IMR-90 (cell line): ENCODE results near the gene SLC22A12. TPM values are rescaled to one million over a fixed set of nuclear protein-coding genes. Genes with fewer than 3 reads are reported as not detected.

Source experiments
- ATAC-seq: fragments of 200-7000 bp; cut with Tn5 transposase; 2 replicates; pipeline ENCODE4 v1.9.1; 2020; ENCODE audit warnings: low read depth, mild to moderate bottlenecking, moderate library complexity
- BruUV-seq: library from RNA; stranded (reverse); fragments of 400-500 nt; replicated peaks from 2 replicates; lab custom pipeline; 2021; lab: Mats Ljungman, UMichigan
- CTCF ChIA-PET: fragments of 300-600 bp; formaldehyde crosslinking; extraction: SDS; loops from one replicate; lab custom pipeline; 2021; ENCODE audit warnings: antibody characterized with exemption; lab: Yijun Ruan, JAX
- POLR2A ChIA-PET: fragments of 300-600 bp; sonication (Branson Sonifier 250); formaldehyde crosslinking; loops from one replicate; lab custom pipeline; 2022; ENCODE audit warnings: antibody characterized with exemption; ENCODE audit not compliant: unreplicated experiment; lab: Charles Lee
- DNase-seq: peaks from one replicate; pipeline ENCODE4 v3.0.0; 2013
- H2AFZ ChIP-seq: replicated peaks from 2 replicates; pipeline ENCODE3; 2013; ENCODE audit warnings: low read length, mild to moderate bottlenecking; ENCODE audit not compliant: poor library complexity
- H2AK5ac ChIP-seq: 2 replicates; pipeline ENCODE4 v1.6.1; 2013; ENCODE audit warnings: low read depth, low read length, inconsistent platforms
- H2AK9ac ChIP-seq: replicated peaks from 2 replicates; pipeline ENCODE3; 2013; ENCODE audit warnings: mild to moderate bottlenecking, low read depth, low read length, moderate library complexity; ENCODE audit not compliant: poor library complexity
- H2BK120ac ChIP-seq: 2 replicates; pipeline ENCODE4 v1.6.1; 2013; ENCODE audit warnings: low read depth, low read length, inconsistent platforms
- H2BK15ac ChIP-seq: 3 replicates; pipeline ENCODE4 v1.6.1; 2013; ENCODE audit warnings: low read depth, low read length, inconsistent platforms
- H2BK20ac ChIP-seq: 2 replicates; pipeline ENCODE4 v1.6.1; 2013; ENCODE audit warnings: low read depth, mild to moderate bottlenecking, inconsistent platforms, low read length, moderate library complexity
- H2BK5ac ChIP-seq: 2 replicates; pipeline ENCODE4 v1.6.1; 2013; ENCODE audit warnings: mild to moderate bottlenecking, low read depth, low read length, inconsistent platforms; ENCODE audit not compliant: poor library complexity, severe bottlenecking
- H3K14ac ChIP-seq: replicated peaks from 2 replicates; pipeline ENCODE4 v1.6.1; 2013; ENCODE audit warnings: low read depth, low read length, inconsistent platforms
- H3K18ac ChIP-seq: 2 replicates; pipeline ENCODE4 v1.6.1; 2013; ENCODE audit warnings: low read depth, low read length, control low read depth
- H3K23ac ChIP-seq: 2 replicates; pipeline ENCODE4 v1.6.1; 2013; ENCODE audit warnings: low read depth, low read length, inconsistent platforms
- H3K27ac ChIP-seq: 2 replicates; pipeline ENCODE4 v1.5.1; 2013; ENCODE audit warnings: mild to moderate bottlenecking, control low read depth, low read length; ENCODE audit not compliant: insufficient read depth
- H3K27me3 ChIP-seq: 2 replicates; pipeline ENCODE4 v1.6.1; 2013; ENCODE audit warnings: low read length; ENCODE audit not compliant: control insufficient read depth, insufficient read depth
- H3K36me3 ChIP-seq: 2 replicates; pipeline ENCODE4 v1.6.1; 2013; ENCODE audit warnings: low read length, mixed read lengths; ENCODE audit not compliant: control insufficient read depth, insufficient read depth
- H3K4ac ChIP-seq: 2 replicates; pipeline ENCODE4 v1.6.1; 2013; ENCODE audit warnings: low read depth, low read length, inconsistent platforms
- H3K4me1 ChIP-seq: 2 replicates; pipeline ENCODE4 v1.6.1; 2013; ENCODE audit warnings: low read length, mixed read lengths; ENCODE audit not compliant: control insufficient read depth, insufficient read depth
- H3K4me2 ChIP-seq: 2 replicates; pipeline ENCODE4 v1.6.1; 2013; ENCODE audit warnings: low read depth, mild to moderate bottlenecking, control low read depth, low read length, moderate library complexity
- H3K4me3 ChIP-seq: 2 replicates; pipeline ENCODE4 v1.5.1; 2013; ENCODE audit warnings: low read depth, mild to moderate bottlenecking, control low read depth, low read length, moderate library complexity; ENCODE audit not compliant: insufficient read depth
- H3K56ac ChIP-seq: 2 replicates; pipeline ENCODE4 v1.6.1; 2013; ENCODE audit warnings: low read length, inconsistent platforms; ENCODE audit not compliant: insufficient read depth; ENCODE audit errors: extremely low read depth
- H3K79me1 ChIP-seq, 2 experiments: 2 replicates each; pipeline ENCODE4 v1.6.1; 2013; ENCODE audit warnings: low read length in 2 of 2, inconsistent platforms in 1 of 2, low read depth in 1 of 2
- H3K9ac ChIP-seq: 2 replicates; pipeline ENCODE4 v1.6.1; 2013; ENCODE audit warnings: low read depth, low read length, control low read depth
- H3K9me1 ChIP-seq: 2 replicates; pipeline ENCODE4 v1.6.1; 2013; ENCODE audit warnings: low read length, inconsistent platforms; ENCODE audit not compliant: insufficient read depth
- H3K9me3 ChIP-seq: 2 replicates; pipeline ENCODE4 v1.6.1; 2013; ENCODE audit warnings: low read length; ENCODE audit not compliant: control insufficient read depth, insufficient read depth
- H4K20me1 ChIP-seq: 2 replicates; pipeline ENCODE4 v1.6.1; 2013; ENCODE audit warnings: low read length, inconsistent platforms; ENCODE audit not compliant: insufficient read depth
- H4K5ac ChIP-seq: 2 replicates; pipeline ENCODE4 v1.6.1; 2013; ENCODE audit warnings: mild to moderate bottlenecking, low read depth, low read length, control low read depth
- H4K8ac ChIP-seq, 2 experiments: 2 replicates each; pipeline ENCODE4 v1.6.1; 2013; ENCODE audit warnings: low read depth in 2 of 2, low read length in 2 of 2, control low read depth in 1 of 2, inconsistent platforms in 1 of 2
- H4K91ac ChIP-seq: 2 replicates; pipeline ENCODE4 v1.6.1; 2013; ENCODE audit warnings: low read depth, low read length, inconsistent platforms; ENCODE audit not compliant: insufficient read depth
- CEBPB ChIP-seq: IDR thresholded peaks from 2 replicates; pipeline ENCODE4 v1.6.1; 2012; ENCODE audit warnings: low read depth, low read length, improper control_type of control experiment
- CTCF ChIP-seq: conservative IDR thresholded peaks from 2 replicates; pipeline ENCODE4 v1.5.1; 2012; ENCODE audit warnings: mild to moderate bottlenecking, low read depth, low read length, improper control_type of control experiment
- NFE2L2 ChIP-seq: fragments of 150-350 bp; IDR thresholded peaks from 2 replicates; pipeline ENCODE4 v1.6.1; 2016; ENCODE audit warnings: low read depth, mild to moderate bottlenecking, low read length
- POLR2A ChIP-seq: IDR thresholded peaks from 2 replicates; pipeline ENCODE4 v1.6.1; 2012; ENCODE audit warnings: mild to moderate bottlenecking, low read depth, low read length
- WGBS, 2 experiments: methylation state at CpG; one replicate each; pipeline versions ENCODE4 v1.1.5 to v1.1.7; 2013; ENCODE audit warnings: missing lambda C conversion rate in 2 of 2; ENCODE audit not compliant: insufficient read length in 1 of 2; ENCODE audit errors: extremely low coverage in 2 of 2; 5-methylcytosine and 5-hydroxymethylcytosine counted together
- dilution Hi-C: fragments of 300-500 bp; cut with HindIII; formaldehyde crosslinking; loops from one replicate; pipeline ENCODE4 v1.14.3; 2018; ENCODE audit warnings: low sequenced_read_pairs; ENCODE audit not compliant: unreplicated experiment
- in situ Hi-C: fragments of 300-500 bp; cut with MboI; formaldehyde crosslinking; loops from 3 replicates; pipeline ENCODE4 v1.14.3; 2019; ENCODE audit warnings: low sequenced_read_pairs, inconsistent platforms, mixed read lengths
- intact Hi-C: fragments of 100-400 bp; cut with micrococcal nuclease; formaldehyde crosslinking; loops from 2 replicates; pipeline ENCODE4 v1.10.0; 2022
- polyA plus RNA-seq, 3 experiments: library from polyadenylated mRNA; depleted of rRNA; stranded (reverse); fragments of >200 nt; gene quantifications; 2 replicates each; pipeline ENCODE4 v1.2.3, GENCODE V29; 2012; ENCODE audit warnings: low replicate concordance in 1 of 3
- total RNA-seq: library from RNA; depleted of rRNA; stranded (reverse); fragments of >200 nt; gene quantifications from 2 replicates; pipeline ENCODE4 v1.2.3, GENCODE V29; 2012

The SLC22A12 gene
- total and polyA plus RNA-seq, 2 of the 4 experiments (the other 2 are of a cell fraction) = not detected

DNA sequence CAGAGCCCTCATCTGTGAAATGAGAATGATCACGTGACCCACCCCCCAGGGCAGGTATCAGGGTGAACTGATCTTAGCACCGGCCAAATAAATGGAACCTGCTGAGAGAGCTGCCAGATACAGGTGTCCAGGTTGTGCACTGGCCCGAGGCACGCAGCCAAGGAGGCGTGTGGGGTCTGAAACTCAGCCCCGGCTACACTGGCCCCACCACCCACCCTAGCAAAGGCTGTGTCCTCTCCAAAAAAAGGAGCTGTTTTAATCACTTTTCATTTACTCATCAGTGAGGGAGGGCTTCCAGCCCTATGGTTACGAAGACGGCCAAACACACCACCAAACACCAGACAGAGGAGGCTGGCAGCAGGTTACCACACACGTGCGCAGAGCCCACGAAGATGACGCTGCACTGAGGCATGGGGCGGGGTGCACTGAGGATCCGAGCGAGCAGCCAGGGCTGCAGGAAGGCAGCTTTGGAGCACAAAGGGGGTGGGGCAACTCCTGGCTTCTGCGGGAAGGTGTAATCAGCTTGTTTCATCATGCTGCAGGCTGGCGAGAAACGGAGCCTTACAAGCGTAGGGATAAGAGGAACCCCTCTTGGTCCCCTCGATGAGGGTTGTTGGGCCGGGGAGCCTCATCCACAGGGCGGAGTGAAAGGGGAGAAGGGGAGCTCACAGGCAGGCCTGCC is 19.5 kb upstream of the SLC22A12 start:
- Histone ChIP-seq H3K4ac (no peak overlapping the region), H4K20me1 (no peaks in the 10 kb centered on the region), H4K8ac (no peak overlapping the region), H3K4me1 (no peaks in the 10 kb centered on the region), H2BK15ac (no peak overlapping the region), H3K36me3 (no peaks in the 10 kb centered on the region), H4K5ac (no peak overlapping the region), H3K18ac (no peak overlapping the region), H3K9me1 (no peaks in the 10 kb centered on the region), H3K27ac (no peak overlapping the region), H3K79me1 (no peaks in the 10 kb centered on the region), H2BK5ac (no peak overlapping the region), H2AK5ac (no peak overlapping the region), H3K9ac (no peak overlapping the region), H3K27me3 (peaks cover 35% of the 10 kb centered on the region), H4K91ac (no peak overlapping the region), H3K56ac (no peak overlapping the region), H2AK9ac (no peak overlapping the region), H3K23ac (no peak overlapping the region), H2AFZ (peak overlapping the region; percentile 58), H2BK120ac (no peak overlapping the region), H3K14ac (no peak overlapping the region), H3K4me3 (no peak overlapping the region), H3K4me2 (no peak overlapping the region), H2BK20ac (no peak overlapping the region), H3K9me3 (no peaks in the 10 kb centered on the region)
- CTCF ChIA-PET = no interaction called here
- 63% methylated on average over 7 of the region's 22 CpGs; no CpG with 5 or more reads in 1 of the 2 experiments for WGBS, 2 experiments
- no peak for ATAC-seq
- no TSS peak for BruUV-seq
- POLR2A ChIA-PET = no interaction called here
- DNase-seq = no peak
- intact Hi-C loops = no loop called here
- TF ChIP-seq NFE2L2 = no peak
- TF ChIP-seq CTCF = no peak
- no peak for TF ChIP-seq POLR2A
- TF ChIP-seq CEBPB = no peak
- in situ Hi-C loops = no loop called here
- dilution Hi-C loops = no loop called here
